ENCODE data around the gene PKD1.

- TF ChIP-seq GATA2 (IDR thresholded peaks at IDR 0.05; ENCODE audit: low read depth, low read length) (no peak), GATA3 (IDR thresholded peaks at IDR 0.05; ENCODE audit: low read depth, low read length) (no peak)
Measured at GRCh38 chr16:2142942-2143877, 7.5 kb upstream of the PKD1 start.
